GM04504 (cell line): Measurements from ENCODE around the gene CAPN6.

ENCODE experiments used
- DNase-seq: peaks from one replicate; pipeline ENCODE4 v3.0.0-alpha.2; 2012; ENCODE audit warnings: low read depth

CAPN6 gene

GRCh38 chrX:111199505-111199904, 70.8 kb downstream of the CAPN6 start:
- no peak for DNase-seq
